A673 (cell line): ENCODE measurements around the gene HBB.

ENCODE experiments used
- EZH2 ChIP-seq: fragments of 200-600 bp; sonication (generic); IDR thresholded peaks from 2 replicates; pipeline ENCODE4 v1.6.1; 2017; ENCODE audit warnings: borderline replicate concordance, low read depth, mild to moderate bottlenecking, mixed read lengths, antibody characterized with exemption, low read length; ENCODE audit not compliant: poor library complexity, severe bottlenecking
- TF ChIP-seq, protein P1 (sequence below): fragments of 300-800, 200-600 bp; sonication (generic); conservative IDR thresholded peaks from 2 replicates; pipeline ENCODE4 v1.5.1; 2017; ENCODE audit warnings: low read depth, mild to moderate bottlenecking, antibody characterized with exemption, low read length, moderate library complexity, mixed read lengths

DNA sequence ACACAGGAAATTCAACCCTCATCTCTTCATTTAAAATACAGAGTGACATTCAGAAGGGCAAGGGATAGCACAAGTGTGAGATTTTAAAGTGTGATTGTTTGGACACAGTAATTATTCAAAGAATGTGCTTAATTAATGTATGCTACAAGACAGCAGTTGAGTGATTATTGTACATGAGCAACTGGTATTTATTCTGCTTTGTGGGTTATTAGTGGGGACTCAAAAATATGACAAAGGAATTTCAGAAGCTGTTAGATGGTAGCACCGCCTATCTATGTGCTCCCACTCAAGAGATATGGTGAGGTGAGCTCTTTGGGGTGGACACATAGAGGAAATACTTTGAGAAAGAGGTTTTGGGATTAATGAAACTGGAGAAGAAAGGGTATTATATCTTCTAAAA, 13.2 kb upstream of the HBB start:
- TF ChIP-seq, protein P1, sequence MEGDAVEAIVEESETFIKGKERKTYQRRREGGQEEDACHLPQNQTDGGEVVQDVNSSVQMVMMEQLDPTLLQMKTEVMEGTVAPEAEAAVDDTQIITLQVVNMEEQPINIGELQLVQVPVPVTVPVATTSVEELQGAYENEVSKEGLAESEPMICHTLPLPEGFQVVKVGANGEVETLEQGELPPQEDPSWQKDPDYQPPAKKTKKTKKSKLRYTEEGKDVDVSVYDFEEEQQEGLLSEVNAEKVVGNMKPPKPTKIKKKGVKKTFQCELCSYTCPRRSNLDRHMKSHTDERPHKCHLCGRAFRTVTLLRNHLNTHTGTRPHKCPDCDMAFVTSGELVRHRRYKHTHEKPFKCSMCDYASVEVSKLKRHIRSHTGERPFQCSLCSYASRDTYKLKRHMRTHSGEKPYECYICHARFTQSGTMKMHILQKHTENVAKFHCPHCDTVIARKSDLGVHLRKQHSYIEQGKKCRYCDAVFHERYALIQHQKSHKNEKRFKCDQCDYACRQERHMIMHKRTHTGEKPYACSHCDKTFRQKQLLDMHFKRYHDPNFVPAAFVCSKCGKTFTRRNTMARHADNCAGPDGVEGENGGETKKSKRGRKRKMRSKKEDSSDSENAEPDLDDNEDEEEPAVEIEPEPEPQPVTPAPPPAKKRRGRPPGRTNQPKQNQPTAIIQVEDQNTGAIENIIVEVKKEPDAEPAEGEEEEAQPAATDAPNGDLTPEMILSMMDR: no peak
- no peak for TF ChIP-seq EZH2
